HG03039 (cell line): Measurements from ENCODE around the gene TMEM116.
A peak's percentile ranks its signal among the peaks of the same experiment; 100 is the strongest.
"Not testable (repeated sequence)": the region's sequence is repeated elsewhere in the genome, so short reads cannot be mapped to it uniquely, and the experiment has no call there.

Source experiments
- ATAC-seq: cut with Tn5 transposase; IDR thresholded peaks from one replicate; pipeline ENCODE4 v1.9.1; 2021; ENCODE audit warnings: mild to moderate bottlenecking, moderate library complexity; ENCODE audit not compliant: unreplicated experiment

The TMEM116 gene

GRCh38 chr12:112012775-112013600 is at the start of gene TMEM116, which contains the start of gene ERP29:
Gene TMEM116 (minus strand): TSS chr12:112013165. CDS start chr12:112005270, 7,895 bp downstream.
Gene ERP29 (plus strand): TSS chr12:112013426. CDS start chr12:112013466, 40 bp downstream.
- peak; percentile 71 for ATAC-seq

GRCh38 chr12:112061137-112061536 is 48.2 kb upstream of the TMEM116 start:
- no peak for ATAC-seq

GRCh38 chr12:112049351-112049750 is 36.4 kb upstream of the TMEM116 start:
- ATAC-seq: no peak

- no peak for ATAC-seq
Observed at GRCh38 chr12:112046003-112046402, 33.0 kb upstream of the TMEM116 start.

- ATAC-seq: not testable (repeated sequence)
Observed at GRCh38 chr12:112036614-112037013, 23.6 kb upstream of the TMEM116 start.

GRCh38 chr12:112035219-112035785 is 22.3 kb upstream of the TMEM116 start:
- no peak for ATAC-seq

- ATAC-seq: no peak
Observed at GRCh38 chr12:112032292-112032691, 19.3 kb upstream of the TMEM116 start.

- no peak for ATAC-seq
Observed at GRCh38 chr12:112031472-112031871, 18.5 kb upstream of the TMEM116 start.

- no peak for ATAC-seq
Observed at GRCh38 chr12:112029301-112029700, 16.3 kb upstream of the TMEM116 start.

GRCh38 chr12:112025808-112026375 is 12.9 kb upstream of the TMEM116 start:
- ATAC-seq: no peak

- no peak for ATAC-seq
Observed at GRCh38 chr12:112023759-112024396, 10.9 kb upstream of the TMEM116 start.

- ATAC-seq: no peak
Observed at GRCh38 chr12:112022241-112023016, 9.5 kb upstream of the TMEM116 start.

GRCh38 chr12:112020947-112021457 is 8.0 kb upstream of the TMEM116 start:
- no peak for ATAC-seq

- no peak for ATAC-seq
Observed at GRCh38 chr12:112018571-112019237, 5.7 kb upstream of the TMEM116 start.

GRCh38 chr12:112017041-112017440 is 4.1 kb upstream of the TMEM116 start:
- ATAC-seq: no peak

GRCh38 chr12:112015938-112016337 is 3.0 kb upstream of the TMEM116 start:
- ATAC-seq: no peak

GRCh38 chr12:112013601-112014402 is 837 bp upstream of the TMEM116 start:
- ATAC-seq: peak; percentile 12

GRCh38 chr12:112011685-112012084 is 1.3 kb downstream of the TMEM116 start:
- no peak for ATAC-seq
